NCI-H1417 treated with DMSO at 0.1 percent for 48 hours (cell line): ENCODE measurements around the gene RPS29.
"Not testable (repeated sequence)": the region's sequence is repeated elsewhere in the genome, so short reads cannot be mapped to it uniquely, and the experiment has no call there.

Experiments used
- DNase-seq: peaks from one replicate; lab custom pipeline; 2025; lab: John Stamatoyannopoulos, UW

The RPS29 gene

GRCh38 chr14:49598189-49598484 is 12.0 kb upstream of the RPS29 start:
- peak; percentile 40 for DNase-seq

- no peak for DNase-seq
Observed at GRCh38 chr14:49594347-49595091, 8.3 kb upstream of the RPS29 start.

GRCh38 chr14:49593016-49593415 is 6.8 kb upstream of the RPS29 start:
- DNase-seq = no peak

- no peak for DNase-seq
Observed at GRCh38 chr14:49589387-49589786, 3.2 kb upstream of the RPS29 start.

GRCh38 chr14:49586673-49587460 is 687 bp upstream of the RPS29 start:
- peak; percentile 74 for DNase-seq

- DNase-seq = not testable (repeated sequence)
Observed at GRCh38 chr14:49584981-49585640, 1.1 kb downstream of the RPS29 start.

GRCh38 chr14:49584058-49584457 is 2.1 kb downstream of the RPS29 start:
- no peak for DNase-seq

- DNase-seq = no peak
Observed at GRCh38 chr14:49583629-49584028, 2.6 kb downstream of the RPS29 start.

GRCh38 chr14:49582113-49582977 is 3.8 kb downstream of the RPS29 start:
- DNase-seq = no peak

GRCh38 chr14:49581209-49582112 is 4.7 kb downstream of the RPS29 start:
- DNase-seq = no peak

GRCh38 chr14:49579841-49580240 is 6.3 kb downstream of the RPS29 start:
- DNase-seq = no peak

GRCh38 chr14:49578141-49578540 is 8.0 kb downstream of the RPS29 start:
- no peak for DNase-seq

- DNase-seq = no peak
Observed at GRCh38 chr14:49574038-49574437, 12.1 kb downstream of the RPS29 start.

GRCh38 chr14:49569281-49569680 is 16.9 kb downstream of the RPS29 start:
- DNase-seq = no peak

GRCh38 chr14:49566714-49567113 is 19.5 kb downstream of the RPS29 start:
- DNase-seq = no peak

GRCh38 chr14:49559979-49560768 is 26.0 kb downstream of the RPS29 start:
- no peak for DNase-seq

- DNase-seq = no peak
Observed at GRCh38 chr14:49553892-49554291, 32.3 kb downstream of the RPS29 start.

- no peak for DNase-seq
Observed at GRCh38 chr14:49553106-49553505, 33.1 kb downstream of the RPS29 start.

GRCh38 chr14:49551569-49551968 is 34.6 kb downstream of the RPS29 start:
- DNase-seq = no peak
